ENCODE results near the gene WDR83.

The WDR83 gene

DNA sequence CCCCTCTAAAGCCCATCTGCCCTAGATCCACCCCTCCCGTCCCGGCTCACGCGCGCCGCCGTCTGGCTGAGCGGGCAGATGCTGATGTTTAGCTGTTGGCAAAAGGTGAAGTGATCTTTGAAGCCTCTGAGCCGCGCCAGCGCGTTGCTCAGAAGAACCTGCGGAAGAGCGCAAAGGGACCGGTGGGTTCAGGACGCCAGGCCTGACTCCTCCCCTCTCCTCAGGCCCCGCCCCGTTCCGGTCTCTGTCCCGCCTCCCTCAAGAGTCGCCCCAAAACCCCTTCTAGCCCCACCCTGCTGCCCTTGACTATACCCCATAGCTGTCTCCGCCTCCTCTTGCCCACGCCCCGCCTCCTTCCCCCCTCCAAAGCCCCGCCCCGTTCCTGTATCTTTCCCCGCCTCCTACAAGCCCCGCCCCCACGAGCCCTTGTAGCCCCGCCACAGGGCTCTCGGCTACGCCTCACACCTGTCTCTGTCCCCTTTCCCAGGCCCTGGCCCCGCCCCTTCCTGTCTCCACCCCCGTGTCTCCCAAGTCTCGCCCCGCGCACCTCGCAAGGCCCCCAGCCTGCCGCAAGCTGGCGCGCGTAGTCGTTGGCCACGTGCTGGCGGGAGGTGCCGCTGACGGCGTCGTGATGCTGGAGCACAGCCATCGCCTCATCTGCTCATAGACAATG, 9.6 kb upstream of the WDR83 start:
- no peaks in the 10 kb centered on the region for H3K79me1 ChIP-seq (ENCODE audit: low read length)
- peaks cover 1% of the 10 kb centered on the region for H3K9me3 ChIP-seq (ENCODE audit: insufficient read depth, low read depth, low read length)
- H3K4me3 ChIP-seq (ENCODE audit: low read depth, low read length) = no peak overlapping the region
- no peak overlapping the region for H3K23ac ChIP-seq (ENCODE audit: low read length)
- H4K91ac ChIP-seq (ENCODE audit: low read depth, low read length) = no peak overlapping the region
- H2AFZ ChIP-seq (ENCODE audit: insufficient read depth, low read length, poor library complexity) = no peak overlapping the region
- no peak overlapping the region for H3K4ac ChIP-seq (ENCODE audit: low read depth, low read length)
- no peak overlapping the region for H2BK12ac ChIP-seq (ENCODE audit: low read length)
- H3K27ac ChIP-seq (ENCODE audit: low read depth, low read length) = no peak overlapping the region
- no peak overlapping the region for H2BK5ac ChIP-seq (ENCODE audit: low read depth, low read length, poor library complexity)
- no CpG with 5 or more reads among the region's 50 CpGs for WGBS (ENCODE audit: extremely low coverage, insufficient coverage, insufficient read length)
- no peaks in the 10 kb centered on the region for H3K79me2 ChIP-seq (ENCODE audit: control insufficient read depth, insufficient read depth, low read length, poor library complexity)
- no peak overlapping the region for H3K14ac ChIP-seq (ENCODE audit: low read length)
- no peak for DNase-seq
- no peak overlapping the region for H3K4me2 ChIP-seq (ENCODE audit: low read length)
- no peak overlapping the region for H3K18ac ChIP-seq (ENCODE audit: low read length)
- no peak overlapping the region for H4K12ac ChIP-seq (ENCODE audit: low read depth, low read length)
- no peaks in the 10 kb centered on the region for H3K4me1 ChIP-seq (ENCODE audit: control insufficient read depth in 1 of 2, insufficient read depth in 2 of 2, low read length in 2 of 2)
- no peak overlapping the region for H4K8ac ChIP-seq (ENCODE audit: low read depth, low read length)
- no peak overlapping the region for H2AK5ac ChIP-seq (ENCODE audit: low read length)
- no peak overlapping the region for H2BK120ac ChIP-seq (ENCODE audit: insufficient read depth, low read length, poor library complexity)
- no peaks in the 10 kb centered on the region for H3K27me3 ChIP-seq (ENCODE audit: insufficient read depth, low read length)
- peaks cover 39 to 44% of the 10 kb centered on the region in 2 experiments for H3K36me3 ChIP-seq (ENCODE audit: control insufficient read depth in 1 of 2, insufficient read depth in 2 of 2, low read length in 2 of 2)
- no peak overlapping the region for H3K9ac ChIP-seq (ENCODE audit: low read length)

GRCh38 chr19:12657966-12658365, 8.6 kb upstream of the WDR83 start:
- H3K79me2 ChIP-seq (ENCODE audit: control insufficient read depth, insufficient read depth, low read length, poor library complexity) = no peaks in the 10 kb centered on the region
- H2BK12ac ChIP-seq (ENCODE audit: low read length) = no peak overlapping the region
- no peak overlapping the region for H3K23ac ChIP-seq (ENCODE audit: low read length)
- H4K91ac ChIP-seq (ENCODE audit: low read depth, low read length) = no peak overlapping the region
- no peak overlapping the region for H3K9ac ChIP-seq (ENCODE audit: low read length)
- peaks cover 1% of the 10 kb centered on the region for H3K9me3 ChIP-seq (ENCODE audit: insufficient read depth, low read depth, low read length)
- no peak for DNase-seq
- no peaks in the 10 kb centered on the region for H3K27me3 ChIP-seq (ENCODE audit: insufficient read depth, low read length)
- no peaks in the 10 kb centered on the region for H3K4me1 ChIP-seq (ENCODE audit: control insufficient read depth in 1 of 2, insufficient read depth in 2 of 2, low read length in 2 of 2)
- peaks cover 38 to 41% of the 10 kb centered on the region in 2 experiments for H3K36me3 ChIP-seq (ENCODE audit: control insufficient read depth in 1 of 2, insufficient read depth in 2 of 2, low read length in 2 of 2)
- no peak overlapping the region for H2AFZ ChIP-seq (ENCODE audit: insufficient read depth, low read length, poor library complexity)
- H3K4me3 ChIP-seq (ENCODE audit: low read depth, low read length) = no peak overlapping the region
- no peak overlapping the region for H3K4me2 ChIP-seq (ENCODE audit: low read length)
- no peak overlapping the region for H3K14ac ChIP-seq (ENCODE audit: low read length)
- no peak overlapping the region for H2BK120ac ChIP-seq (ENCODE audit: insufficient read depth, low read length, poor library complexity)
- no peak overlapping the region for H4K8ac ChIP-seq (ENCODE audit: low read depth, low read length)
- no peak overlapping the region for H3K27ac ChIP-seq (ENCODE audit: low read depth, low read length)
- no peaks in the 10 kb centered on the region for H3K79me1 ChIP-seq (ENCODE audit: low read length)
- H4K12ac ChIP-seq (ENCODE audit: low read depth, low read length) = no peak overlapping the region
- WGBS (ENCODE audit: extremely low coverage, insufficient coverage, insufficient read length) = no CpG with 5 or more reads among the region's 22 CpGs
- no peak overlapping the region for H2BK5ac ChIP-seq (ENCODE audit: low read depth, low read length, poor library complexity)
- H3K4ac ChIP-seq (ENCODE audit: low read depth, low read length) = no peak overlapping the region
- no peak overlapping the region for H2AK5ac ChIP-seq (ENCODE audit: low read length)
- H3K18ac ChIP-seq (ENCODE audit: low read length) = no peak overlapping the region

DNA sequence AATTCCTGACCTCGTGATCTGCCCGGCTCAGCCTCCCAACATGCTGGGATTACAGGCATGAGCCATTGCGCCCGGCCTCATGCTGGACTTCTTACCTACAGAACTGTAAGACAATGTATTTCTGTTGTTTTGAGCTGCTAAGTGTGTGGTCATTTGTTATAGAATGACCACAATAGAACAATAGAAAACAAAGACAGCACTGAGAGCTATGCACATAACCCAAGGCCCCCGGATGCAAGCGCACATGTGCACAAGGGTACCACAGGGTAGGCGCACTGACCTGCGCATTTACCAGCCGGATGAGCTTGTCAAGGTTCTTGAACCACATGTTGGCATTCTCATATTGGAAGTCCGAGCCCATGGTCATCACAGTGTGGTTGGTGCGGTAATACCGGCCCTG, 5.6 kb upstream of the WDR83 start:
- peaks cover 48 to 54% of the 10 kb centered on the region in 2 experiments for H3K36me3 ChIP-seq (ENCODE audit: control insufficient read depth in 1 of 2, insufficient read depth in 2 of 2, low read length in 2 of 2)
- H4K12ac ChIP-seq (ENCODE audit: low read depth, low read length) = no peak overlapping the region
- peaks cover 3 to 5% of the 10 kb centered on the region in 2 experiments for H3K4me1 ChIP-seq (ENCODE audit: control insufficient read depth in 1 of 2, insufficient read depth in 2 of 2, low read length in 2 of 2)
- no peak overlapping the region for H3K27ac ChIP-seq (ENCODE audit: low read depth, low read length)
- H3K4me2 ChIP-seq (ENCODE audit: low read length) = no peak overlapping the region
- H4K91ac ChIP-seq (ENCODE audit: low read depth, low read length) = no peak overlapping the region
- no peak for DNase-seq
- no peak overlapping the region for H3K4me3 ChIP-seq (ENCODE audit: low read depth, low read length)
- no peaks in the 10 kb centered on the region for H3K79me2 ChIP-seq (ENCODE audit: control insufficient read depth, insufficient read depth, low read length, poor library complexity)
- H3K23ac ChIP-seq (ENCODE audit: low read length) = no peak overlapping the region
- H3K18ac ChIP-seq (ENCODE audit: low read length) = no peak overlapping the region
- no peaks in the 10 kb centered on the region for H3K27me3 ChIP-seq (ENCODE audit: insufficient read depth, low read length)
- no peak overlapping the region for H2BK120ac ChIP-seq (ENCODE audit: insufficient read depth, low read length, poor library complexity)
- peaks cover 1% of the 10 kb centered on the region for H3K9me3 ChIP-seq (ENCODE audit: insufficient read depth, low read depth, low read length)
- H2AFZ ChIP-seq (ENCODE audit: insufficient read depth, low read length, poor library complexity) = no peak overlapping the region
- no peaks in the 10 kb centered on the region for H3K79me1 ChIP-seq (ENCODE audit: low read length)
- no peak overlapping the region for H3K14ac ChIP-seq (ENCODE audit: low read length)
- no peak overlapping the region for H2BK5ac ChIP-seq (ENCODE audit: low read depth, low read length, poor library complexity)
- H3K9ac ChIP-seq (ENCODE audit: low read length) = no peak overlapping the region
- H4K8ac ChIP-seq (ENCODE audit: low read depth, low read length) = no peak overlapping the region
- H3K4ac ChIP-seq (ENCODE audit: low read depth, low read length) = no peak overlapping the region
- no peak overlapping the region for H2BK12ac ChIP-seq (ENCODE audit: low read length)
- WGBS (ENCODE audit: extremely low coverage, insufficient coverage, insufficient read length) = no CpG with 5 or more reads among the region's 12 CpGs
- H2AK5ac ChIP-seq (ENCODE audit: low read length) = no peak overlapping the region

DNA sequence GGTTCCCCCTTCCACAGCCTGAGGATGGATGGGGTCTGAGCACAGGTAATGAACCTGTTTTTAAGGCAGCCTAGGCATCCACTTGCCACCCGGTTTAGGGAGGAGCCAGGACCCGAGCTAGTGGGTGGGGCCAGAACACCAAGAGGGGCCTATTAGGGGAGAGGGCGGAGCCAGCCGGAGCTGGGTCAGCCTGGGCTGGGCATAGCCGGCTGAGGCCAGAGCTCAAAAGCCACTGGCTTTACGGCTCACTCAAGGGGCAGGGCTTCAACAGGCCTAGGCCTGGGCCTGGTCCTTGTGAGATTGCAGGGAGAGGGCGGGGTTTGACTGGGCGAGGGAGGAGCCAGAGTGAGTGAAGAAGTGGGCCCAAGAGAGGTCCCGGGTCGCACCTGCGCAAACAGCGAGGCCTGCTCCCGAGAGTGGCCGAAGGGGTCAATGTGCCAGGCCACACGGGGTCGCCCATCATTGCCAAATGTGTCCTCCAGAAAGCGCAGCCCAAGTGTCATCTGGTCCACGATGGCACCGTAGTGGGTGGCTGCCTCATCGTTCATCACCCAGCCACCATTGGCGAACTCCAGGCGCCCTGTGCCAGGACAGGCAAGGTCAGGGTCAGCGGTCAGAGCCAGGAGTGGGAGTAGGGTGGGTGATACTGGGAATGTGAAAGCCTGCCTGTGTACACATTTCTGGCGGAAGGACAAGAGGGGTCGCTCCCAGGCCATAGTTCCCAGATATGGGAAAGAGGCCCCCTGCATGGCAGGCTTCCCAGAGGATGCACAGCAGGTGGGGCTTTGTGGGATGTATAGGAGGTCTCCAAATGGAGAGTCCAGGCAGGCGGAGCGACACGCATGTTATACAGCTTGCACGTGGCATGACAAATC, 2.0 kb upstream of the WDR83 start:
- Histone ChIP-seq H3K9me3 (ENCODE audit: insufficient read depth, low read depth, low read length) (no peaks in the 10 kb centered on the region), H3K23ac (ENCODE audit: low read length) (no peak overlapping the region), H3K36me3 (ENCODE audit: control insufficient read depth in 1 of 2, insufficient read depth in 2 of 2, low read length in 2 of 2) (peaks cover 38 to 43% of the 10 kb centered on the region in 2 experiments), H2BK5ac (ENCODE audit: low read depth, low read length, poor library complexity) (no peak overlapping the region), H4K91ac (ENCODE audit: low read depth, low read length) (no peak overlapping the region), H3K79me2 (ENCODE audit: control insufficient read depth, insufficient read depth, low read length, poor library complexity) (peaks cover 7% of the 10 kb centered on the region), H2AFZ (ENCODE audit: insufficient read depth, low read length, poor library complexity) (no peak overlapping the region), H3K27me3 (ENCODE audit: insufficient read depth, low read length) (no peaks in the 10 kb centered on the region), H2AK5ac (ENCODE audit: low read length) (no peak overlapping the region), H3K27ac (ENCODE audit: low read depth, low read length) (no peak overlapping the region), H3K4ac (ENCODE audit: low read depth, low read length) (no peak overlapping the region), H3K9ac (ENCODE audit: low read length) (no peak overlapping the region), H4K12ac (ENCODE audit: low read depth, low read length) (no peak overlapping the region), H3K4me1 (ENCODE audit: control insufficient read depth in 1 of 2, insufficient read depth in 2 of 2, low read length in 2 of 2) (peaks cover 12 to 19% of the 10 kb centered on the region in 2 experiments), H3K14ac (ENCODE audit: low read length) (no peak overlapping the region), H3K4me2 (ENCODE audit: low read length) (no peak overlapping the region), H3K18ac (ENCODE audit: low read length) (no peak overlapping the region), H2BK120ac (ENCODE audit: insufficient read depth, low read length, poor library complexity) (no peak overlapping the region), H3K79me1 (ENCODE audit: low read length) (peaks cover 8% of the 10 kb centered on the region), H3K4me3 (ENCODE audit: low read depth, low read length) (no peak overlapping the region), H2BK12ac (ENCODE audit: low read length) (no peak overlapping the region), H4K8ac (ENCODE audit: low read depth, low read length) (no peak overlapping the region)
- no CpG with 5 or more reads among the region's 29 CpGs for whole genome bisulfite sequencing (ENCODE audit: extremely low coverage, insufficient coverage, insufficient read length)
- no peak for DNase-seq

Measured in trophoblast cell (in vitro differentiated cells and primary cell).